Measurements from ENCODE around the gene PNMA6E.

DNA sequence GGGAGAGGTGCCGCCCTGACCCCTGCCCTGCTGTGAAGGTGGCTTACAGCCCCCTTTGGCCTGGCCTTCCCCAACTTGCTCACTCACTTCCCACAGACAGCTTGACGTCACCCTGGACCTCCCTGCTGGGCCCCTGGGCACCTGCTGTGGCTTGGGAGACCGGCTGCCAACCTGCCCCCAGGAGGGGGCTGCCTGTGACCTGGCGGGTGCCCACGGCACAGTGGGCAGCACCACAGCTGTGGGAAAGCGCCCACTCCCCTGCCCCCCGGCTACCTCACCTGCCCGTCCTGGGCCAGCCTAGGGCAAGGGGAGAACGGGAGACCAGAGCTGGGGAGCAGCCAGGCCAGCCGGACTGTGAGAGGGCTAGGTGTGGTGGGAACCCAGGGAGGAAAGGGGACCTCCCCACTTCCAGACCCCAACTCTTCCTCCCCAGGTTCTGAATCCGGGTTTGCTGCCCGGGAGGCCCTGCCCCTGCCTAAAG lies 7.8 kb upstream of the PNMA6E start:
- TF ChIP-seq POLR2A (IDR thresholded peaks at IDR 0.05) (no peak), CTCF (IDR thresholded peaks at IDR 0.05) (no peak)
